H9 (cell line): ENCODE data around the gene ATP6V0A1. TPM values are rescaled to one million over a fixed set of nuclear protein-coding genes. Genes with fewer than 3 reads are reported as not detected.

Experiments used
- DNase-seq: peaks from one replicate; pipeline ENCODE4 v3.0.0-alpha.2; 2017
- H2AFZ ChIP-seq: one replicate; pipeline ENCODE4 v1.6.1; 2013; ENCODE audit warnings: mild to moderate bottlenecking, low read length, control low read depth, moderate library complexity
- H2AK5ac ChIP-seq: 2 replicates; pipeline ENCODE4 v1.6.1; 2013; ENCODE audit warnings: low read length, control low read depth, mixed read lengths; ENCODE audit not compliant: insufficient read length
- H2BK120ac ChIP-seq: one replicate; pipeline ENCODE4 v1.6.1; 2013; ENCODE audit warnings: low read depth, mild to moderate bottlenecking, low read length, control low read depth, inconsistent platforms; ENCODE audit not compliant: poor library complexity, severe bottlenecking
- H2BK12ac ChIP-seq: 2 replicates; pipeline ENCODE4 v1.6.1; 2013; ENCODE audit warnings: low read length, control low read depth, mixed read lengths, low read depth; ENCODE audit not compliant: insufficient read length
- H2BK15ac ChIP-seq: 2 replicates; pipeline ENCODE4 v1.6.1; 2013; ENCODE audit warnings: low read depth, low read length, control low read depth
- H2BK20ac ChIP-seq: one replicate; pipeline ENCODE4 v1.6.1; 2013; ENCODE audit warnings: low read depth, mild to moderate bottlenecking, low read length, control low read depth, inconsistent platforms; ENCODE audit not compliant: poor library complexity, severe bottlenecking
- H2BK5ac ChIP-seq: 2 replicates; pipeline ENCODE4 v1.6.1; 2013; ENCODE audit warnings: low read length, control low read depth, mixed read lengths; ENCODE audit not compliant: insufficient read length
- H3K14ac ChIP-seq: 2 replicates; pipeline ENCODE4 v1.6.1; 2013; ENCODE audit warnings: low read length, control low read depth; ENCODE audit not compliant: insufficient read depth
- H3K18ac ChIP-seq: 2 replicates; pipeline ENCODE4 v1.6.1; 2013; ENCODE audit warnings: low read depth, mild to moderate bottlenecking, mixed read lengths, low read length, control low read depth; ENCODE audit not compliant: insufficient read length
- H3K23ac ChIP-seq: 2 replicates; pipeline ENCODE4 v1.6.1; 2013; ENCODE audit warnings: low read length, control low read depth, mixed read lengths, low read depth; ENCODE audit not compliant: insufficient read length
- H3K23me2 ChIP-seq: 2 replicates; pipeline ENCODE4 v1.6.1; 2013; ENCODE audit warnings: low read depth, mild to moderate bottlenecking, mixed read lengths, low read length, control low read depth; ENCODE audit not compliant: insufficient read length, poor library complexity, severe bottlenecking
- H3K27ac ChIP-seq: 2 replicates; pipeline ENCODE4 v1.5.1; 2013; ENCODE audit warnings: low read length, control low read depth, mixed read lengths, low read depth; ENCODE audit not compliant: insufficient read length
- H3K27me3 ChIP-seq: 2 replicates; pipeline ENCODE4 v1.6.1; 2013; ENCODE audit warnings: low read length, control low read depth, inconsistent platforms; ENCODE audit not compliant: insufficient read depth
- H3K4ac ChIP-seq: 2 replicates; pipeline ENCODE4 v1.6.1; 2013; ENCODE audit warnings: low read depth, mild to moderate bottlenecking, control low read depth, inconsistent platforms, low read length, moderate library complexity
- H3K4me1 ChIP-seq: 2 replicates; pipeline ENCODE4 v1.6.1; 2013; ENCODE audit warnings: low read length, control low read depth, inconsistent platforms; ENCODE audit not compliant: insufficient read depth
- H3K4me2 ChIP-seq: 2 replicates; pipeline ENCODE4 v1.6.1; 2013; ENCODE audit warnings: low read length, control low read depth, mixed read lengths; ENCODE audit not compliant: insufficient read length, insufficient read depth
- H3K56ac ChIP-seq: 2 replicates; pipeline ENCODE4 v1.6.1; 2013; ENCODE audit warnings: low read depth, mild to moderate bottlenecking, mixed read lengths, low read length, control low read depth; ENCODE audit not compliant: insufficient read length
- H3K79me1 ChIP-seq: 2 replicates; pipeline ENCODE4 v1.6.1; 2013; ENCODE audit warnings: low read depth, mild to moderate bottlenecking, moderate library complexity, low read length, control low read depth, inconsistent platforms; ENCODE audit not compliant: insufficient read depth, poor library complexity, severe bottlenecking
- H3K79me2 ChIP-seq: 2 replicates; pipeline ENCODE4 v1.6.1; 2013; ENCODE audit warnings: low read length, control low read depth, inconsistent platforms; ENCODE audit not compliant: insufficient read depth
- H3K9ac ChIP-seq: 2 replicates; pipeline ENCODE4 v1.6.1; 2013; ENCODE audit warnings: low read length, control low read depth, mixed read lengths; ENCODE audit not compliant: insufficient read length; ENCODE audit errors: extremely low read depth
- H3K9me3 ChIP-seq: one replicate; pipeline ENCODE4 v1.6.1; 2013; ENCODE audit warnings: low read depth, low read length, inconsistent platforms; ENCODE audit not compliant: control insufficient read depth
- H3T11ph ChIP-seq: one replicate; pipeline ENCODE4 v1.6.1; 2013; ENCODE audit warnings: mild to moderate bottlenecking, low read length, control low read depth, inconsistent platforms
- H4K20me1 ChIP-seq: one replicate; pipeline ENCODE4 v1.6.1; 2013; ENCODE audit not compliant: control insufficient read depth, insufficient read length, insufficient read depth
- H4K5ac ChIP-seq: 2 replicates; pipeline ENCODE4 v1.6.1; 2013; ENCODE audit warnings: low read depth, mild to moderate bottlenecking, mixed read lengths, low read length, control low read depth; ENCODE audit not compliant: insufficient read length
- H4K8ac ChIP-seq: replicated peaks from 2 replicates; pipeline ENCODE4 v1.6.1; 2013; ENCODE audit warnings: low read length, control low read depth, mixed read lengths, low read depth; ENCODE audit not compliant: insufficient read length
- H4K91ac ChIP-seq: 2 replicates; pipeline ENCODE4 v1.6.1; 2013; ENCODE audit warnings: low read depth, mild to moderate bottlenecking, moderate library complexity, mixed read lengths, low read length, control low read depth; ENCODE audit not compliant: insufficient read length
- H3K27ac Mint-ChIP-seq, 3 experiments: 2 replicates in 2 of 3; 3 replicates in 1 of 3; pipeline ENCODE4 v1.8.0; 2020 to 2021; ENCODE audit warnings: mixed read lengths in 3 of 3, mild to moderate bottlenecking in 1 of 3, moderate library complexity in 1 of 3
- H3K27me3 Mint-ChIP-seq: 2 replicates; pipeline ENCODE4 v1.8.0; 2021; ENCODE audit warnings: low read depth, mild to moderate bottlenecking, moderate library complexity, mixed read lengths
- H3K36me3 Mint-ChIP-seq, 3 experiments: 2 replicates in 2 of 3; 3 replicates in 1 of 3; pipeline ENCODE4 v1.8.0; 2020 to 2021; ENCODE audit warnings: low read depth in 3 of 3, mixed read lengths in 3 of 3; ENCODE audit not compliant: insufficient read depth in 1 of 3
- H3K4me1 Mint-ChIP-seq, 2 experiments: 2 replicates each; pipeline ENCODE4 v1.8.0; 2020; ENCODE audit warnings: mixed read lengths in 2 of 2
- H3K4me3 Mint-ChIP-seq, 2 experiments: 2 replicates in 1 of 2; 3 replicates in 1 of 2; pipeline ENCODE4 v1.8.0; 2020 to 2021; ENCODE audit warnings: mild to moderate bottlenecking in 2 of 2, mixed read lengths in 2 of 2, moderate library complexity in 1 of 2
- H3K9me3 Mint-ChIP-seq, 2 experiments: 2 replicates in 1 of 2; 3 replicates in 1 of 2; pipeline ENCODE4 v1.8.0; 2020; ENCODE audit warnings: mild to moderate bottlenecking in 2 of 2, mixed read lengths in 2 of 2, moderate library complexity in 1 of 2
- CTCF ChIP-seq: fragments of 200-600 bp; sonication (generic); conservative IDR thresholded peaks from 3 replicates; pipeline ENCODE4 v1.8.0; 2021; ENCODE audit warnings: antibody characterized with exemption, mild to moderate bottlenecking
- WGBS: extraction: QIAGEN DNeasy Blood & Tissue Kit; methylation state at CpG from one replicate; pipeline ENCODE4 v1.1.7; 2013; ENCODE audit warnings: missing lambda C conversion rate, low lambda C conversion rate, mixed read lengths; ENCODE audit not compliant: insufficient read length; ENCODE audit errors: extremely low coverage; 5-methylcytosine and 5-hydroxymethylcytosine counted together
- total RNA-seq: library from RNA; stranded (reverse); gene quantifications from 2 replicates; pipeline ENCODE4 v1.2.1, GENCODE V29; 2021

Gene ATP6V0A1
- total RNA-seq, 1 experiment from 2014 or later = 54.1 TPM

- Histone ChIP-seq H2BK120ac (no peak overlapping the region), H3K23ac (no peak overlapping the region), H3K4me2 (no peak overlapping the region), H3K9me3 (no peaks in the 10 kb centered on the region), H3K4ac (no peak overlapping the region), H2BK15ac (no peak overlapping the region), H4K91ac (no peak overlapping the region), H3K18ac (no peak overlapping the region), H2BK5ac (no peak overlapping the region), H4K8ac (no peak overlapping the region), H3K23me2 (no peaks in the 10 kb centered on the region), H3K79me1 (no peaks in the 10 kb centered on the region), H3K79me2 (no peaks in the 10 kb centered on the region), H2BK12ac (no peak overlapping the region), H3K56ac (no peak overlapping the region), H2AFZ (no peak overlapping the region), H3K4me1 (no peaks in the 10 kb centered on the region), H3T11ph (no peak overlapping the region), H2BK20ac (no peak overlapping the region), H4K5ac (no peak overlapping the region), H4K20me1 (no peaks in the 10 kb centered on the region), H3K9ac (no peak overlapping the region), H3K14ac (no peak overlapping the region), H3K27ac (no peak overlapping the region), H3K27me3 (no peaks in the 10 kb centered on the region), H2AK5ac (no peak overlapping the region)
- Mint-ChIP-seq H3K36me3 (peaks cover 13 to 74% (median 59%) of the 10 kb centered on the region in 3 experiments; a peak in 6 of 7 replicates), H3K27me3 (no peaks in the 10 kb centered on the region), H3K27ac (no peak overlapping the region), H3K9me3 (no peaks in the 10 kb centered on the region), H3K4me3 (no peak overlapping the region), H3K4me1 (no peaks in the 10 kb centered on the region)
- TF ChIP-seq CTCF = no peak
- no CpG with 5 or more reads among the region's 4 CpGs for WGBS
- no peak for DNase-seq
Measured at GRCh38 chr17:42498828-42499227, 40.1 kb downstream of the ATP6V0A1 start.
